Putamen (tissue), 1 donor: ENCODE data around the gene PADI3.
A peak's percentile ranks its signal among the peaks of the same experiment; 100 is the strongest.
"Not testable (repeated sequence)": the region's sequence is repeated elsewhere in the genome, so short reads cannot be mapped to it uniquely, and the experiment has no call there.

ENCODE experiments used
- DNase-seq: peaks from one replicate; pipeline ENCODE4 v3.0.0-alpha.2; 2016; ENCODE audit warnings: low spot score

The PADI3 gene

DNA sequence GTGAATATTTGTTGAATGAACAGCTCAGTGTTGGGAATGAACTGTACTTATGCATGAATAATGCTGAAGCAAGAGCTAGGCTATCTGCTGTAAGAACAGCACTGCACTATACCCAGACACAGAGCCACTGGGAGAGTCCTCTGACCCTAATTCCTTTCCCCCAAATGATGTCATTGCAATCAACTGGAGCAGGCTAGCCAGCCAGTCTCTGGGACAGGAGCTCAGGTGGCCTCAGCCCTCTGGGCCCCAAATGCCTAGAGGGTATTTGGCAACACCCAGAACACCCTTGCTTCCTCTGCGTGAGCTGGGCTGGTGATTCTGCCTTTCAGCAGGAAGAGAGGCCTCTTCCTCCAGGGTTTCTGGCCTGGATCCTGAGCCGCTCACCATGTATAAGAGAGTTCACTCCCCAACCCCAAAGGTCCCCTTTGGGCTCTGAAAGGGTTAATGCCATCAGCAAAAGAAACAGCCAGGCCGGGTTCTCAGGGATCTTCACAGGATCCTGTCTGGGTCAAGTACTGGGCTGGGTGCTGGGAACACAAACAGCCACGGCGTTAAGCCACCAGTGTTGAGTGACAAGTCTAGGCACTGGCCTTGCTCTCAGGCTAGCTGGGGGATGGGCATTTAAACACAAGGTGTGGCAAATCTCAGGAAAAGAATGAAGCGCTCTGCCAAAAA is 55.4 kb downstream of the PADI3 start:
- no peak for DNase-seq

GRCh38 chr1:17304826-17305175 is 55.9 kb downstream of the PADI3 start:
- no peak for DNase-seq

DNA sequence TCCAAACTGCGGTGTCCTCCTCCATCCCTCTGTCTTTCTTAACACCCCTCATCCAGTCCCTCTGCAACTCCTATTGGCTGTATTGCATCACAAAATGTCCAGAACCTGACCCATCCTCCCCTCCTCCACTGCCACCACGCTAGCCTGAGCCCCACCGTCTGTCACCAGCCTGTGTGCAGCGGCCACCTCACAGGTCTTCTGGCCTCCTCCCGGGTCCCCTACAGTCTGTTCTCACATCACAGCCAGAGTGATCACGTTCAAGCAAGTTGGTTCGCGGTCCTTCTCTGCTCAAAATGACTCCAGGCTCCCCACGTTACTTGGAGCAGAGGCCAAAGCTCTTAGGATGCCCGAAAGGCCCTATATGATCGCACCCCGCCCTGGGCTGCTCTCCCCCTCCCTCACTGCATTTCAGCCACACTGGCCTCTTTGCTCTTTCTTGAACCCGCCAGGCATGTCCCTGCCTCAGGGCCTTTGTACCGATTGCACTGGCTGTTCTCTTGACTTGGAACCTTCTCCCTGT is 56.7 kb downstream of the PADI3 start:
- no peak for DNase-seq

GRCh38 chr1:17306407-17306806 is 57.5 kb downstream of the PADI3 start:
- no peak for DNase-seq

DNA sequence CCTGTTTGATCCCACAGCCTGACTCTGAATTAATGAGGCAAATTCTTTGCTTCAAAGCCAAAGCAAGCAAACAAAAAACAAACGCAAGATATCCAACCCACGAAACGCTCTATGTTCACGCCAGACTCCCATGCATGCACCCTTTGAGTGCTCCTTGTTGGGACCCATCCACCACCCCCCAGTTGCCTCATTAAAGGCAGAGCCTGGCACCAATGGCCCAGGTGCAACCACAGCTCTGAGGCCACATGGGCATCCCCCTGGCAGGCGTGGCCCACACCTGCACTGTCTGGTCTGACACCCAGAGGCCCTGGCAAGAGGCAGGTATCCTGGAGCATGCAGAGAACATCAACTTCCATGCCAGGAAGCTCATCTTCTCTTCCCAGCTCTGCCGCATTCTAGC is 58.0 kb downstream of the PADI3 start:
- DNase-seq = no peak

GRCh38 chr1:17307329-17307728 is 58.4 kb downstream of the PADI3 start:
- DNase-seq = no peak

- DNase-seq = no peak
Measured at GRCh38 chr1:17307946-17308345, 59.0 kb downstream of the PADI3 start, which contains the start of gene PADI4. PADI4 (plus strand) TSS chr1:17308197; CDS start chr1:17308223, 26 bp downstream.

GRCh38 chr1:17308593-17308992 is 59.7 kb downstream of the PADI3 start:
- no peak for DNase-seq

GRCh38 chr1:17309426-17310067 is 60.6 kb downstream of the PADI3 start:
- no peak for DNase-seq

DNA sequence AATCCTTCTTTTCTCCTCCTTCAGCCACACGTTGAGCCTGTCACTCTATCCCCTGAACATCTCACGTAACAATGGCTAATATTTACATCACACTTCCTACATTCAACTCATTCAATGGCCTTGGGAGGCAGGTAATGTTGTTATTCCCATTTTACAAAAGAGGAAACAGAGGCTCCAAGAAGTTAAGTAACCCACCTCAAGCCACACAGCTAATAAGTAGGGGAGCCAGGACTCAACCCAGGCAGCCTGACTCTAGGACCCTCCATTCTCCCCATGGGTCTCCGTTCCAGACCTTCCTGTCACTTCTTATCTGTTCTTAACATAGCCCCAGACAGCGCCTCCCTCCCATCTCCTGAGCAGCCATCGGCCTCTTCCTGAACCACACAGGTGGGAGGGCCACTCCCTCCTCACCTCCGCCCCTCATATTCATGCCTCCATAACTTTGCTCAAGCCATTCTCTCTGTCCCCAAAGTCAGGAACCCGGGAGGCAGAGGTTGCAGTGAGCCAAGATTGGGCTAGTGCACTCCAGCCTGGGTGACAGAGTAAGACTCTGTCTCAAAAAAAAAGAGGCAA is 61.3 kb downstream of the PADI3 start:
- no peak for DNase-seq

DNA sequence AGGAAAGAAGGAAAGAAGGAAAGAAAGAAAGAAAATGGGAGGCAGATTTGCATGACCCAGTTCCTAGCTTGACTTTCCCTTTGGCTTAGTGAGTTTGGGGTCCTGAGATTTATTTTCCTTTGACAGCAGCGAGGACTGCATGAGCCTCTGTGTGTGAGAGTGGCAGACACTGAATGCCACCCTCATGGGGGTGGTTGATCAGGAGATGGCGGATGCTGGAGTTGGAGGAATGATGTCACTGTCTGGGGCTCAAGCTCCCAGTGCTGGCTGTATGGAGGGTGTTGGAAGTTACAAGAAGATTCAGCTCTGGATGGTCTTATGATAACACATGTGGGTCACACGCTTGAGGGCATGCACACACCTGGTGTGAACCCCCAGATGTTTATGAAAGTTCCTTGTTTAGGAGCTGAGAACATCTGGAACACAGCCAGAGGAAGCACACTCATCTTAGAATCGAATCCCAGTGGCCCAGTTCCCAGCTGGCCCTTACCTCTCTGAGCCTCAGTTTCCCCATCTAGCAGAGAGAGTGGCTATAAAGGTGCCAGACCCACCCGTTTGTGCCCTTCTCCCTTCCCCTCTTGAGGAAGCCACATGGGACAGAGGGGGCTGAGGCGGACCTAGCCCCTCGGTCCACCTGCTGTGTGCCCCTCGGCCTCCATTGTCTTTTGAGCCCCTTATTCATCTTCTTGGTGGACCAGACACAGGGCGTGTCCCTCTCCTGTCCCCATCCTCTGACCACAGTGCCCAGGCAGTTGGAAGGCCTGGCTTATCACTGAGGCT is 64.8 kb downstream of the PADI3 start:
- no peak for DNase-seq

GRCh38 chr1:17314491-17314971 is 65.6 kb downstream of the PADI3 start:
- DNase-seq = no peak

- no peak for DNase-seq
Measured at GRCh38 chr1:17315542-17316130, 66.7 kb downstream of the PADI3 start.

DNA sequence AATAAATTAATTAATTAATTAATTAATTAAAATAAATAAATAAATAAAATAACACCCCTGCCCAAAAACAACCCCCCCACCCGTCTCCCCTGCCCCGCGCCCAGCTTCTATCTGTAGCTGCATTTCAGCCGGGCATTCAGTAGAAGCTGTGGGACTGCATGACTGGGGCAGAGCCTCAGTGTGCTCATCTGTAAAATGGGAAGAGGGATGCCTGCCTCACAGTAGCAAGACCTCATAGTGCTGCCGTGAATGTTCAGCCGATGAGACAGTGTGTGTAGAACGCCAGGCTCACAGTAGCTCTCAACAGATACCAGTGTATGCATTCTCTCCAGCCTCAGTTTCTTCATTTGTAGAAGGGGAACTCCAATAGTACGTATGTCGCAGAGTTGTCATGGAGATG is 67.8 kb downstream of the PADI3 start:
- no peak for DNase-seq

- peak; percentile 35 for DNase-seq
Measured at GRCh38 chr1:17318262-17318661, 69.4 kb downstream of the PADI3 start.

DNA sequence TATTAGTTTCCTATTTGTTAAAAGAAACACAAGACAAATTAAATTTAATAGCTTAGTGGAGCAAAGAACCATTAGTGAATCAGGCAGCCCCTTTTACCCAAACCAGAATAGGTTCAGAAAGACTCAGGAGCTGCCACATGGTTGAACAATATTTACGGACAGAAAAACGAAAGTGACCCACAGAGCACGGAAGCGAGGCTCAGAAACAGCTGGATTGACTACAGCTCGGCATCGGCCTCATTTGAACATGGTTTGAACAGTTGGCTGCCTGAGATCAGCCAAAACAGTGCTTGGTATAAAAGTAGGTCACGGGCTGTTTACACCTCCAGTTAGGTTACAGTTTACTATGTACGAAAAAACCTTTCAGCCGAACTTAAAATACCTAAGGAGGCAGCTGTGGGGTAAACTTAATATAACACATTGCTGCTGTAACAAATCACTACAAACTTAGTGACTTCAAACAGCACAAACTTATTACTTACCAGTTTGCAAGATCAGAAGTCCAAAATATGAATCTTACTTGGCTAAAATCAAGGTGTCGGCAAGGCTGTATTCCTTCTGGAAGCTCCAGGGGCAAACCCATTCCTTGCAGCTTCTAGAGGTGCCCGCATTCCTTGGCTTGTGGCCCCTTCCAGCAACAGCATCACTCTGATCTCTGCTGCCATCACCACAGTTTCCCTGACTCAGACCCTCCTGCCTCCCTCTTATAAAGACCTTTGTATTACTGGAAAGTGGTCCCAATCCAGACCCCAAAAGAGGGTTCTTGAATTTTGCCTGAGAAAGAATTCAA is 70.9 kb downstream of the PADI3 start:
- no peak for DNase-seq

DNA sequence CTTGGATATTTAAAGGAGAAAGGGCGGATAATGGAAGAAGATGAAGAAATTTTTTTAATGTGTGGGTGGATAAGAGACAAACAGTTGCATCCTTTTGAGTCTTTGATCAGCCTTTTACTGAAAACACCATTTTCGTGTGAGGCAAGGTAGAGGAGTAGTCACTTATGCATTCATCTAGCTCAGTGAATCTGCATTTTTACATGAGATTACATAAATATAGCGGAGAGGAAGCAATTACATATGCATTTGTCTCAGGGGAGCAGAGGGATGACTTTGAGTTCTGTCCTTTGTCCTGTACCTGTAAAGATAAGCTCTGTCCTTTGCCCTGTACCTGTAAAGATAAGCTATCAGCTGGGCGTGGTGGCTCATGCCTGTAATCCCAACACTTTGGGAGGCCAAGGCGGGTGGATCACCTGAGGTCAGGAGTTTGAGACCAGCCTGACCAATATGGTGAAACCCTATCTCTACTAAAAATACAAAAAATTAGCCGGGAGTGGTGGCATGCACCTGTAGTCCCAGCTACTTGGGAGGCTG is 73.0 kb downstream of the PADI3 start:
- DNase-seq = not testable (repeated sequence)

- DNase-seq = no peak
Measured at GRCh38 chr1:17328855-17329254, 80.0 kb downstream of the PADI3 start.

GRCh38 chr1:17329610-17330009 is 80.7 kb downstream of the PADI3 start:
- no peak for DNase-seq

DNA sequence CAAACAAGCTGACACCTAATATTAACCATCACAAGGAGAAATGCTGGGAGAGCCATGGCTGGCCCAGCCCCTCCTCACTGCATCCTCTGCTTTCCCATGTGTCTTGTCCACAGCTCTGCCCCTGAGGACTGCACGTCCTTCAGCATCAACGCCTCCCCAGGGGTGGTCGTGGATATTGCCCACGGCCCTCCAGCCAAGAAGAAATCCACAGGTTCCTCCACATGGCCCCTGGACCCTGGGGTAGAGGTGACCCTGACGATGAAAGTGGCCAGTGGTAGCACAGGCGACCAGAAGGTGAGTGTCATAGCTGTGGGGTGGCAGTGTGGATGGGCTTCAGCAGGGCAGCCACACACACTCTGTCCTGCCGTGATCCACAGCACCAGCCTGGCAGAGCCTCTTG is 82.0 kb downstream of the PADI3 start:
- no peak for DNase-seq

DNA sequence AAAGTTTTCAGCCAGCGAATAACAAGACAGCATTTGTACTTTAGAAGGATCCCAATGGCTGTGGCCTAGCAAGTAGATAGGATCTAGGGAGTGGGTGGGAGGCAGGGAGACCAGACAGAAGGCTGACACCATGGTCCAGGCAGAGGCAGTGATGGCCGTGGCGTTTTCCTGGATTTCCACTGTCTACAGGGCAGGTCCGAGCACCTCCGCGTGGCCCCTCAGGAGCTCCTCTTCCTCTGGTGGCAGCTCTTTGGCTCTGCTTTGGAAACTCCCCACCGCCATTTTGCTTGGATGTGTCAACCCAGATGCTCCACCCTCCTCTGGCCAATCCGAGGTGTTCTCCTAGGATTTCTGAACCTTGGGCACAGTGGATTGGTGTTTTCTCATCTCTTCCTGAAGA is 84.2 kb downstream of the PADI3 start:
- no peak for DNase-seq
